K562 (cell line): ENCODE measurements around the gene WDR76. TPM values are rescaled to one million over a fixed set of nuclear protein-coding genes. Genes with fewer than 3 reads are reported as not detected.

Experiments
- ATF7 ChIP-seq: fragments of 450-650 bp; IDR thresholded peaks from 2 replicates; pipeline ENCODE4 v1.7.1; 2014; ENCODE audit warnings: mild to moderate bottlenecking, moderate library complexity
- BRD9 ChIP-seq: fragments of 450-650 bp; IDR thresholded peaks from 2 replicates; pipeline ENCODE4 v1.6.1; 2018; ENCODE audit warnings: low read depth; ENCODE audit not compliant: partially characterized antibody
- CBFA2T2 ChIP-seq: fragments of 450-650 bp; conservative IDR thresholded peaks from 2 replicates; pipeline ENCODE4 v1.6.1; 2017; ENCODE audit warnings: mild to moderate bottlenecking
- CHCHD3 ChIP-seq: fragments of 250-450 bp; sonication (Bioruptor Pico); IDR thresholded peaks from 2 replicates; pipeline ENCODE4 v2.1.2; 2022; ENCODE audit warnings: mild to moderate bottlenecking
- CHD1 ChIP-seq: fragments of 200-600 bp; sonication (generic); IDR thresholded peaks from one replicate; pipeline ENCODE4 v1.6.1; 2012; ENCODE audit warnings: mild to moderate bottlenecking, moderate library complexity, low read length, inconsistent platforms
- FOXK1 ChIP-seq: sonication (generic); formaldehyde crosslinking; IDR thresholded peaks from 2 replicates; pipeline ENCODE4 v1.8.0; 2022; ENCODE audit warnings: missing genetic modification reagents, mild to moderate bottlenecking, borderline replicate concordance
- GABPA ChIP-seq: fragments of 200-800 bp; sonication (Bioruptor generic); conservative IDR thresholded peaks from 2 replicates; pipeline ENCODE4 v1.6.1; 2016; ENCODE audit warnings: low read depth, missing genetic modification characterization, missing compliant biosample characterization
- GTF2A2 ChIP-seq: IDR thresholded peaks from 2 replicates; pipeline ENCODE4 v1.6.1; 2016; ENCODE audit warnings: mild to moderate bottlenecking, missing genetic modification characterization, missing compliant biosample characterization
- MAFG ChIP-seq: fragments of 450-650 bp; conservative IDR thresholded peaks from 2 replicates; pipeline ENCODE4 v1.6.1; 2016; ENCODE audit warnings: missing genetic modification characterization, missing compliant biosample characterization
- NEUROD1 ChIP-seq: fragments of 150-350 bp; IDR thresholded peaks from 2 replicates; pipeline ENCODE4 v1.6.1; 2014; ENCODE audit warnings: borderline replicate concordance, low read length, low read depth; ENCODE audit not compliant: partially characterized antibody
- NR2C2 ChIP-seq, 2 experiments: fragments of 200-800 bp in 1 of 2; sonication (Bioruptor generic) in 1 of 2; sonication (generic) in 1 of 2; formaldehyde crosslinking in 1 of 2; IDR thresholded peaks; 2 replicates each; pipeline versions ENCODE4 v1.6.1 to v1.8.0; 2016 to 2022; ENCODE audit warnings: mild to moderate bottlenecking in 1 of 2, missing compliant biosample characterization in 1 of 2, missing genetic modification characterization in 1 of 2, missing genetic modification reagents in 1 of 2
- OTX1 ChIP-seq: fragments of 450-650 bp; formaldehyde crosslinking; IDR thresholded peaks from 2 replicates; pipeline ENCODE4 v1.4.0; 2022; ENCODE audit warnings: mild to moderate bottlenecking
- PCBP1 ChIP-seq: fragments of 200-400 bp; formaldehyde crosslinking; IDR thresholded peaks from 2 replicates; pipeline ENCODE4 v1.6.1; 2018; ENCODE audit warnings: mild to moderate bottlenecking, low read depth, low read length; ENCODE audit not compliant: poor library complexity, severe bottlenecking
- RAD51 ChIP-seq: fragments of 450-650 bp; IDR thresholded peaks from 2 replicates; pipeline ENCODE4 v1.7.1; 2016; ENCODE audit warnings: low read depth, mild to moderate bottlenecking, borderline replicate concordance
- RCOR1 ChIP-seq, 2 experiments: IDR thresholded peaks; 2 replicates each; pipeline ENCODE4 v1.6.1; 2012; ENCODE audit warnings: low read depth in 2 of 2, low read length in 2 of 2, borderline replicate concordance in 1 of 2, improper control_type of control experiment in 1 of 2
- SMARCE1 ChIP-seq: fragments of 450-650 bp; IDR thresholded peaks from 2 replicates; pipeline ENCODE4 v1.7.1; 2016; ENCODE audit warnings: mild to moderate bottlenecking
- TBP ChIP-seq: optimal IDR thresholded peaks from 2 replicates; pipeline ENCODE3; 2011; ENCODE audit warnings: low read depth, low read length, improper control_type of control experiment
- ZFPM2 ChIP-seq: fragments of 250-450 bp; sonication (Bioruptor Pico); IDR thresholded peaks from 2 replicates; pipeline ENCODE4 v1.5.1; 2022; ENCODE audit warnings: mild to moderate bottlenecking
- polyA plus RNA-seq, 8 experiments: library from polyadenylated mRNA; depleted of rRNA in 4 of 8; stranded (reverse) in 5 of 8; unstranded in 3 of 8; fragments of >200 nt; fragmentation: Nextera tagmentation in 2 of 8; fragmentation: Illumina TruSeq in 1 of 8; extraction: Ambion mirVana in 2 of 8; extraction: Trizol in 1 of 8; gene quantifications; 2 replicates each; pipeline versions ENCODE4 v1.2.1 to v1.2.3, GENCODE V29; 2011 to 2014; ENCODE audit warnings: inconsistent platforms in 1 of 8, missing spikeins in 1 of 8
- total RNA-seq, 7 experiments: library from RNA; depleted of rRNA in 6 of 7; stranded (reverse); fragments of >200 nt in 6 of 7; fragmentation: Illumina TruSeq in 2 of 7; extraction: Trizol in 2 of 7; gene quantifications; 2 replicates each; pipeline versions ENCODE4 v1.2.1 to v1.2.3, GENCODE V29; 2011 to 2021; ENCODE audit warnings: low replicate concordance in 1 of 7
- TF ChIP-seq, protein P1 (sequence below): fragments of 450-650 bp; IDR thresholded peaks from 2 replicates; pipeline ENCODE4 v1.7.1; 2018; ENCODE audit warnings: mild to moderate bottlenecking, low read depth; ENCODE audit not compliant: partially characterized antibody
- TF ChIP-seq, protein P2 (sequence below), 3 experiments: IDR thresholded peaks in 2 of 3; conservative IDR thresholded peaks in 1 of 3; 2 replicates each; pipeline ENCODE4 v1.5.1; 2011 to 2012; ENCODE audit warnings: low read length in 3 of 3, mild to moderate bottlenecking in 3 of 3, control low read depth in 2 of 3, improper control_type of control experiment in 1 of 3, inconsistent platforms in 1 of 3, low read depth in 1 of 3, mixed read lengths in 1 of 3, moderate library complexity in 1 of 3; ENCODE audit not compliant: insufficient read depth in 2 of 3
- TF ChIP-seq, protein P3 (sequence below): fragments of 200-800 bp; sonication (Bioruptor generic); IDR thresholded peaks from 2 replicates; pipeline ENCODE4 v1.6.1; 2017; ENCODE audit warnings: missing genetic modification characterization, missing compliant biosample characterization

WDR76 gene
- total and polyA plus RNA-seq, 9 of the 15 experiments (the other 6 are each of a cell fraction or from before 2014, with no cell fraction given), result 9.8 to 69.5 (median 44.4) TPM

DNA sequence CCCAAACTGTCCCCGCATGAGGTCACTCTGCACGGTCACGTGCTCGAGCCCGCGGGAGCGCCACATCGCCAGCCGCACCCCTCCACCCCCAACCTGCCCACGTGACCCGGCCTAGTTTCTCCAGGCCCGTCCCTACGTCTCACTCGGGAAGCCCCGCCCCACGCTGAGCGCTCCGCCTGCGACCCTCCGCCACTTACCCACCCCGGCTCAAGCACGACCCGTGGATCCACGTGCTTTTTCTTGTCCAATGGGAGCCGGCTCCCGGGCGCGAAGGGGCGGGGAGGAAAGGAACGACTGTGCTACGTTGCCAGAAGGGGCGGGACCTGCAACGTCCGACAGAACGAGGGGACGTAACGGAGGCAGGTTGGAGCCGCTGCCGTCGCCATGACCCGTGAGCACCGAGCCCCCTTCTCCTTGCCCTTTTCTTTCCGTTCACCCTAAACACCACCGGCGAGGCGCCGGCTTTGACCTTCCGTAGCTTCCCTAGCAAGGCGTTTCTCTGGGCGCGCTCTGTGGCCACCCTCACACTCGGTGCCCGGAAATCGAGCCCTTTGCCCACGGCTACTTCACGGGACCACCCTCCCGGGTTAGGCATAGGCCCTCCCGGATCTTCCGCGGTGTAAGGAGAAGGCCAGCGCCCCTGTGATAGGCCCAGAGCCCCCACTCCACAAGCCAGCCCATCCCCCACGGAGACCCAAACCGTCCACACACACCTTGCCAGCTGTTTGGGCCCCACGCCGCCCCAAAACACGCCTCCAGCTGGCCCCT is 34.6 kb upstream of the WDR76 start, which contains the start of gene SERF2 (continued):
- TF ChIP-seq ZFPM2 (CRISPR knock-in tag), result 0 out of 2 replicates have a peak, but pooled peaks have one; percentile 69
- peak; percentile 77 for TF ChIP-seq CHD1
- 0 out of 2 replicates have a peak, but pooled peaks have one; percentile 77 for TF ChIP-seq FOXK1 (CRISPR knock-in tag)
- TF ChIP-seq, protein P1, sequence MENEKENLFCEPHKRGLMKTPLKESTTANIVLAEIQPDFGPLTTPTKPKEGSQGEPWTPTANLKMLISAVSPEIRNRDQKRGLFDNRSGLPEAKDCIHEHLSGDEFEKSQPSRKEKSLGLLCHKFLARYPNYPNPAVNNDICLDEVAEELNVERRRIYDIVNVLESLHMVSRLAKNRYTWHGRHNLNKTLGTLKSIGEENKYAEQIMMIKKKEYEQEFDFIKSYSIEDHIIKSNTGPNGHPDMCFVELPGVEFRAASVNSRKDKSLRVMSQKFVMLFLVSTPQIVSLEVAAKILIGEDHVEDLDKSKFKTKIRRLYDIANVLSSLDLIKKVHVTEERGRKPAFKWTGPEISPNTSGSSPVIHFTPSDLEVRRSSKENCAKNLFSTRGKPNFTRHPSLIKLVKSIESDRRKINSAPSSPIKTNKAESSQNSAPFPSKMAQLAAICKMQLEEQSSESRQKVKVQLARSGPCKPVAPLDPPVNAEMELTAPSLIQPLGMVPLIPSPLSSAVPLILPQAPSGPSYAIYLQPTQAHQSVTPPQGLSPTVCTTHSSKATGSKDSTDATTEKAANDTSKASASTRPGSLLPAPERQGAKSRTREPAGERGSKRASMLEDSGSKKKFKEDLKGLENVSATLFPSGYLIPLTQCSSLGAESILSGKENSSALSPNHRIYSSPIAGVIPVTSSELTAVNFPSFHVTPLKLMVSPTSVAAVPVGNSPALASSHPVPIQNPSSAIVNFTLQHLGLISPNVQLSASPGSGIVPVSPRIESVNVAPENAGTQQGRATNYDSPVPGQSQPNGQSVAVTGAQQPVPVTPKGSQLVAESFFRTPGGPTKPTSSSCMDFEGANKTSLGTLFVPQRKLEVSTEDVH, result peak; percentile 20
- TF ChIP-seq OTX1 (CRISPR knock-in tag), result peak; percentile 20; the same call in 1 of the 2 replicates
- peak; percentile 81 for TF ChIP-seq TBP
- no peak for TF ChIP-seq MAFG (tag)
- TF ChIP-seq, protein P2, sequence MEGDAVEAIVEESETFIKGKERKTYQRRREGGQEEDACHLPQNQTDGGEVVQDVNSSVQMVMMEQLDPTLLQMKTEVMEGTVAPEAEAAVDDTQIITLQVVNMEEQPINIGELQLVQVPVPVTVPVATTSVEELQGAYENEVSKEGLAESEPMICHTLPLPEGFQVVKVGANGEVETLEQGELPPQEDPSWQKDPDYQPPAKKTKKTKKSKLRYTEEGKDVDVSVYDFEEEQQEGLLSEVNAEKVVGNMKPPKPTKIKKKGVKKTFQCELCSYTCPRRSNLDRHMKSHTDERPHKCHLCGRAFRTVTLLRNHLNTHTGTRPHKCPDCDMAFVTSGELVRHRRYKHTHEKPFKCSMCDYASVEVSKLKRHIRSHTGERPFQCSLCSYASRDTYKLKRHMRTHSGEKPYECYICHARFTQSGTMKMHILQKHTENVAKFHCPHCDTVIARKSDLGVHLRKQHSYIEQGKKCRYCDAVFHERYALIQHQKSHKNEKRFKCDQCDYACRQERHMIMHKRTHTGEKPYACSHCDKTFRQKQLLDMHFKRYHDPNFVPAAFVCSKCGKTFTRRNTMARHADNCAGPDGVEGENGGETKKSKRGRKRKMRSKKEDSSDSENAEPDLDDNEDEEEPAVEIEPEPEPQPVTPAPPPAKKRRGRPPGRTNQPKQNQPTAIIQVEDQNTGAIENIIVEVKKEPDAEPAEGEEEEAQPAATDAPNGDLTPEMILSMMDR (IDR thresholded peaks at IDR 0.05 in 2 of 3, conservative IDR thresholded peaks at IDR 0.05 in 1 of 3; ENCODE audit: insufficient read depth in 2 of 3, low read depth in 1 of 3, low read length in 3 of 3), result no peak
- peak; percentile 31; the same call in 1 of the 2 replicates for TF ChIP-seq SMARCE1
- TF ChIP-seq RCOR1 (IDR thresholded peaks at IDR 0.05; ENCODE audit: borderline replicate concordance in 1 of 2, low read depth in 2 of 2, low read length in 2 of 2), result peak in 1 of 2 experiments; percentile 48; a peak in 1 of 4 replicates
- no peak for TF ChIP-seq GTF2A2
- TF ChIP-seq NEUROD1, result no peak
- TF ChIP-seq GABPA (tag), result peak; percentile 46; the same call in 1 of the 2 replicates
- TF ChIP-seq CBFA2T2, result peak; percentile 92
- TF ChIP-seq CHCHD3 (CRISPR knock-in tag), result no peak
- TF ChIP-seq, protein P3, sequence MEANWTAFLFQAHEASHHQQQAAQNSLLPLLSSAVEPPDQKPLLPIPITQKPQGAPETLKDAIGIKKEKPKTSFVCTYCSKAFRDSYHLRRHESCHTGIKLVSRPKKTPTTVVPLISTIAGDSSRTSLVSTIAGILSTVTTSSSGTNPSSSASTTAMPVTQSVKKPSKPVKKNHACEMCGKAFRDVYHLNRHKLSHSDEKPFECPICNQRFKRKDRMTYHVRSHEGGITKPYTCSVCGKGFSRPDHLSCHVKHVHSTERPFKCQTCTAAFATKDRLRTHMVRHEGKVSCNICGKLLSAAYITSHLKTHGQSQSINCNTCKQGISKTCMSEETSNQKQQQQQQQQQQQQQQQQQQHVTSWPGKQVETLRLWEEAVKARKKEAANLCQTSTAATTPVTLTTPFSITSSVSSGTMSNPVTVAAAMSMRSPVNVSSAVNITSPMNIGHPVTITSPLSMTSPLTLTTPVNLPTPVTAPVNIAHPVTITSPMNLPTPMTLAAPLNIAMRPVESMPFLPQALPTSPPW (CRISPR knock-in tag), result peak; percentile 89
- TF ChIP-seq BRD9, result peak; percentile 22
- TF ChIP-seq ATF7, result peak; percentile 98
- peak; percentile 69; the same call in 1 of the 2 replicates for TF ChIP-seq NR2C2 (CRISPR knock-in tag; IDR thresholded peaks at IDR 0.05)
- peak; percentile 75 for TF ChIP-seq NR2C2 (tag; IDR thresholded peaks at IDR 0.05)
- TF ChIP-seq RAD51, result peak; percentile 99
- TF ChIP-seq PCBP1, result peak; percentile 61
